Ishikawa (cell line): ENCODE results near the gene ENG.
A peak's percentile ranks its signal among the peaks of the same experiment; 100 is the strongest.

Source experiments
- CEBPB ChIP-seq: IDR thresholded peaks from 2 replicates; pipeline ENCODE4 v1.6.1; 2012
- CREB1 ChIP-seq: IDR thresholded peaks from 2 replicates; pipeline ENCODE4 v1.6.1; 2012; ENCODE audit warnings: low read depth
- EGR1 ChIP-seq: IDR thresholded peaks from 2 replicates; pipeline ENCODE4 v1.6.1; 2012
- EP300 ChIP-seq: IDR thresholded peaks from 2 replicates; pipeline ENCODE4 v1.6.1; 2012; ENCODE audit warnings: borderline replicate concordance
- FOXM1 ChIP-seq: IDR thresholded peaks from 2 replicates; pipeline ENCODE4 v1.6.1; 2012; ENCODE audit warnings: low read depth, borderline replicate concordance
- NFIC ChIP-seq: IDR thresholded peaks from 2 replicates; pipeline ENCODE4 v1.6.1; 2012
- RAD21 ChIP-seq: IDR thresholded peaks from 2 replicates; pipeline ENCODE4 v1.6.1; 2012; ENCODE audit warnings: low read depth
- REST ChIP-seq: IDR thresholded peaks from 2 replicates; pipeline ENCODE4 v1.6.1; 2012; ENCODE audit warnings: low read depth, mild to moderate bottlenecking
- TAF1 ChIP-seq: IDR thresholded peaks from 2 replicates; pipeline ENCODE4 v1.6.1; 2012; ENCODE audit warnings: low read depth, mild to moderate bottlenecking
- TCF12 ChIP-seq: IDR thresholded peaks from 2 replicates; pipeline ENCODE4 v1.6.1; 2012; ENCODE audit warnings: low read depth
- TEAD4 ChIP-seq: IDR thresholded peaks from 2 replicates; pipeline ENCODE4 v1.6.1; 2012
- YY1 ChIP-seq: IDR thresholded peaks from 2 replicates; pipeline ENCODE4 v1.6.1; 2012; ENCODE audit warnings: low read depth
- ZBTB7A ChIP-seq: IDR thresholded peaks from 2 replicates; pipeline ENCODE4 v1.6.1; 2012; ENCODE audit warnings: low read depth
- TF ChIP-seq, protein P1 (sequence below): IDR thresholded peaks from 2 replicates; pipeline ENCODE4 v1.6.1; 2012
- TF ChIP-seq, protein P2 (sequence below): IDR thresholded peaks from 2 replicates; pipeline ENCODE4 v1.6.1; 2012

The ENG gene

GRCh38 chr9:127802576-127803443, 51.6 kb downstream of the ENG start, which contains the start of gene FPGS:
TSS of gene FPGS (plus strand) at chr9:127802882. CDS start at chr9:127802925, 43 bp downstream.
- TF ChIP-seq EP300 (0 out of 2 replicates have a peak, but pooled peaks have one; percentile 37), TCF12 (no peak), TEAD4 (peak; percentile 16), NFIC (peak; percentile 58; the same call in 1 of the 2 replicates), YY1 (peak; percentile 57), RAD21 (no peak)
- TF ChIP-seq, protein P1, sequence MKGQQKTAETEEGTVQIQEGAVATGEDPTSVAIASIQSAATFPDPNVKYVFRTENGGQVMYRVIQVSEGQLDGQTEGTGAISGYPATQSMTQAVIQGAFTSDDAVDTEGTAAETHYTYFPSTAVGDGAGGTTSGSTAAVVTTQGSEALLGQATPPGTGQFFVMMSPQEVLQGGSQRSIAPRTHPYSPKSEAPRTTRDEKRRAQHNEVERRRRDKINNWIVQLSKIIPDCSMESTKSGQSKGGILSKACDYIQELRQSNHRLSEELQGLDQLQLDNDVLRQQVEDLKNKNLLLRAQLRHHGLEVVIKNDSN: peak; percentile 72
- TF ChIP-seq, protein P2, sequence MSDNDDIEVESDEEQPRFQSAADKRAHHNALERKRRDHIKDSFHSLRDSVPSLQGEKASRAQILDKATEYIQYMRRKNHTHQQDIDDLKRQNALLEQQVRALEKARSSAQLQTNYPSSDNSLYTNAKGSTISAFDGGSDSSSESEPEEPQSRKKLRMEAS: peak; percentile 96

DNA sequence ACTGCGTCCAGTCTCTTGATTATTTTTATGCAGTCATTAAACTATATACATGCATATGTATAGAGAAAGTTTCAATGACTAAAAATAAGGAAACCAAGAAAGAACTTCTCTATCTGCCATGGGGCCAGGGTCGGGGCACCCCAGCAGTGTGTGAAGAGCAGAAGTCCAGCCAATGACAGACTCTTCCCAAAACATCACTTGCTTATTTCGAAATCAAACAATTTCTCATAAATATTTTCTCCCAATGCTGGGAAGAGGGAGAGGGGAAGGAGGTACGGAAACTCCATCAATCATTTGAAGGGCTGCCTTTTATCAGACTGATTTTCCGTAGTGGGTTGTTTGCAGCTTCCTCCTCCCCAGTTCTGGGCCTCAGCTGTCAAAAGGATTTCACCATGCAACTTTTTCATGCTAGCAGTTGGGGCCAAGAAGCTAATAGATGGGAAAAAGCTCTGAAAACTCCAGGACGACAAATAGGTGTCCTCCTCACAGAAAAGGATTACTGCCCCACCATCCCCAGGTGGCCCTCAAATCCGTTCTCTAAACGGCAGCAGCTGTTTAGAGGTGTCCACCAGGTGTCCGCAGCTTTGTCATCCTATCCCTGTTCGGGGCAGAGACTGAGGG, 52.4 kb downstream of the ENG start:
- TF ChIP-seq CEBPB (0 out of 2 replicates have a peak, but pooled peaks have one; percentile 11), TCF12 (no peak)

GRCh38 chr9:127796852-127797370, 57.5 kb downstream of the ENG start:
- TF ChIP-seq ZBTB7A (no peak), NFIC (no peak), YY1 (no peak), CREB1 (no peak), TAF1 (no peak), REST (no peak), CEBPB (no peak), RAD21 (no peak), EGR1 (no peak), TEAD4 (no peak)
- TF ChIP-seq, protein P1: no peak
- TF ChIP-seq, protein P2: no peak

DNA sequence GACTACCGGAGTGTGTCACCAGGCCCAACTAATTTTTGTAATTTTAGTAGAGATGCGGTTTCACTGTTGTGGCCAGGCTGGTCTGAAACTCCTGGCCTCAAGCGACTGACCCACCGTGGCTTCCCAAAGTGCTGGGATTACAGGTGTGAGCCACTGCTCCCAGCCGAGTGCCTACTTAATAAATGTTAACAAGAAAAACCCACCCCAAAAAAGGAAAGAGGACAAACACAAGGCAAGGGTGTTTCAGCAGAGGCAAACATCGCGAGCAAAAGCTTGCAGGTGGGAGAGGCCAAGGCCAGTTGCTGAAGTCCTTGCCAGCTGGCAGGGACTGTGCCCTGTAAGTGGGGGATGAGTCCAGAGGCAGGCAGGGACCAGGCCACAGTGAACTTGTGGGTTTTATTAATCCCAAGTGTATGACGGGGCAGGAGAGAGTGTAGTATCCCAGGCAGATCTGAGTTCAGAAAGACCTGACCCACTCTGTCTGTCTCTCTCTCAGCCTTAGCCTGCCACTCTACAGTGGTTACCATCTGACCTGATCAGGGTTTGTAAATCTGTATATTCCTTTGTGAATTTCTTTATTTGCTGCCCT, 58.1 kb downstream of the ENG start:
- TF ChIP-seq EGR1 (no peak), CREB1 (no peak), NFIC (no peak), FOXM1 (no peak), EP300 (no peak), ZBTB7A (no peak), TCF12 (no peak), REST (no peak), TEAD4 (no peak), CEBPB (no peak), YY1 (no peak), TAF1 (no peak), RAD21 (no peak)
- TF ChIP-seq, protein P1: no peak
- TF ChIP-seq, protein P2: no peak
